ENCODE results near the gene MRPL36.

The MRPL36 gene

GRCh38 chr5:1777281-1778137 lies 22.1 kb downstream of the MRPL36 start:
- TF ChIP-seq ZFX (IDR thresholded peaks at IDR 0.05; ENCODE audit: borderline replicate concordance) (no peak), CTCF (IDR thresholded peaks at IDR 0.05) (no peak)
- no peak overlapping the region for H3K27ac ChIP-seq

DNA sequence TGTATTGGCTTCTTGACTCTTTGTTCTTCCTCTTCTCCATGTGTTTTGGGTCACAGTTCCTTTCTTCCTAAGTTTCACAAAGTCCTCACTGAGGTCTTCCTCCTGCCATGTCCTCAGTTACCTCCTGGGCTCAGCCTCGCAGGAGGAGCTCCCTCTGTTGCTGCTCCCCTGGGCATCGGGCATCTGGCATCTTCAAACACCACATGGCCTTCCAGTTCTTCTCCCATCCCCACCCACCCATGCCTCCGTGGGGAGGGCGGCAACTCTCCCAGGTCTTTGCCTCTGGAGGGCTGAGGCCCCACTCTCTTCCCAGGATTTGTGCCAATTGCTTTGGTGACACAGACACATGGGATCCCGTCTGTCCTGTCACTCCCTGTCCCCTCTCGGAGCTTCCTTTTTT lies 22.8 kb downstream of the MRPL36 start:
- H3K27ac ChIP-seq: no peak overlapping the region
- TF ChIP-seq CTCF (IDR thresholded peaks at IDR 0.05) (no peak), ZFX (IDR thresholded peaks at IDR 0.05; ENCODE audit: borderline replicate concordance) (no peak)

GRCh38 chr5:1772634-1773033 lies 27.0 kb downstream of the MRPL36 start:
- no peak for TF ChIP-seq ZFX (IDR thresholded peaks at IDR 0.05; ENCODE audit: borderline replicate concordance)
- peak; percentile 25; the same call in 1 of the 2 replicates for TF ChIP-seq CTCF (IDR thresholded peaks at IDR 0.05)
- H3K27ac ChIP-seq: no peak overlapping the region

DNA sequence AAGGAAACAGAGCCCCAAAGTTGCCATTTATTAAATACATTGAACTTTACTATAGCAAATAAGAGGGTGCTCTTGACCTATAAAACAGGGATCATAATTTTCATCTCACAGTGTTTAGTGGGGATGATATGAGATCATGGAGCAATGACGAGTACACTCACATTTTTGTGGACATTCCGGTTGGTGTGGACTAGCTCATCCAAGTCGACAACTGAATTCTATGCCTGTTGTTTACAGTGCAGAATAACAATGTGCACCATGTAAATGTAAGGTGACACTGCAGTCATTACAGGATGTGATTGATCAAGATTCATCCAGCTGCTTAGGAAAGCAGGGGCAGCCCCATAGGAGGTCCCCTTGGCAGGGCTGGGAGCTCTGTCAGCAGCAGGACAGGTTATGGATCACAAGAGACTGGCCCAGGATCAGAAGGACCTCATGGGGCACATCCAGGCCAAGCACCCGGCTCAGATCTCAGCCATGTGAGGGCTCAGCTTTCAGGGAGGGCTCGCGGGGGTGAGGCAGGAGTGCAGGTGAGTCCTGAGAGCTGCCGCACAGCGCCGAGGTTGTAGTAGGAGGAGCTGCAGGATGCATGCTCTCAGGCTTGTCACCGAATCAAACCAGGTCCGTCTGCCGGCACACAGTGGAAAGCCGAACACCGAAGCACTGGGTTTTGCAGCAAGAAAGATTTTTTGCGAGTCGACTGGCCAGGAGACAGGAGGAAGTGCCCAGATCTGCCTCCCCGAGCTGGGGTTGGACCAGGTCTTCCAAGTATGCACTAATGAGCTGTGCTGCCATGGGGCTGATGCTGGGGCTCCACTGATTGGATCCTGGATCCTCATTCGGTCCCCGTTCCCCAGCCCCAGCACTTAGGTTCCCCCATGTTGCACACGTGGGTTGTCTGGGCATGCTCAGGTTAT lies 28.2 kb downstream of the MRPL36 start:
- TF ChIP-seq ZFX (IDR thresholded peaks at IDR 0.05; ENCODE audit: borderline replicate concordance): no peak
- no peak for TF ChIP-seq CTCF (IDR thresholded peaks at IDR 0.05)
- no peak overlapping the region for H3K27ac ChIP-seq

DNA sequence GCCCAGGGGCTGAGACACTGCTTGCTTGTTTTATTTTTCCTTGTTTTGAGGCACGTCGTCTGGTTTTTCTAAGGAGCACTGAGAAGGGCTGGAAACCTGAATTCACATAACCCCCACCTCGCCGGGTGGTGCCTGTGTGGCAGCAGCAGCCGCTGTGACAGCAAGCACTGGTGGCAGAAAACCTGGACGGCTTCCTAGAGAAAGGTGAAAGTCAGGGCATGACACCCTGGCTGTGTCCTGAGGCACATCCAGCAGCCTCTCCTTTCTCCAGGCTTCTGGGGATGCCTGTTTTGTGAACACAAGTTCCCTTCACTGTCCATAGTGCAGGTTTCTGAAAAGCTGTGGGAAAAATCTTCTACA lies 29.2 kb downstream of the MRPL36 start:
- no peak overlapping the region for H3K27ac ChIP-seq
- TF ChIP-seq ZFX (IDR thresholded peaks at IDR 0.05; ENCODE audit: borderline replicate concordance): no peak
- no peak for TF ChIP-seq CTCF (IDR thresholded peaks at IDR 0.05)

DNA sequence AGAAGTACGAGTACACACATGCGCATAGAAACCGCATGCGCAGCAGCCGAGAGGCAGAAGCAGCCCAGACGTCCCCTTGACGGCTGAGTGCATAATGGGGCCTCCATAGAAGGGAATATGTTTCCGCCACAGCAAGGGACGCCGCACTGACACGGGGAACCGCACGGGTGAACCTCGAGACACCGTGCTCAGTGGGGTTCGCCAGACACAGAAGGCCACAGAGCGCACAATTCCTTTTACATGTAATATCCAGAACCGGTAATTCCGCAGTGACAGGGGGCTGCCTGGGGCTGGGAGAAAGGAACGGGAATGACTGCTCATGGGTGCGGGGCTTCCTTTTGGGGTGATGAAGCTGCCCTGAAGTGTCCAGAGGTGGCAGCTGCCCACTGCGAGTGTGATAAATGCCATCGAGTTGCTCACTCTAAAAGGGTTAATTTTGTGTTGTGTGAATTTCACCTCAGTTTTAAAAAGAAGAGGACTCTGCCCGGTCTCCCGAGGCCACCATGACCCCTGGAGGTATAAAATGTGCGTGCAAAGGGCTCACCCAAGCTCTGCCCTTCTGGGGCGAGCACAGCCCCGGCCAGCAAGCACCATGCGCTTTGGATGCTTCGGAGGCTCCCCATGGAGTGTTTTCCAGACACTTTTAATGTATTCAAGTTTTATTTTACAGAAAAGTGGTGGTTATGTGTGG lies 29.7 kb downstream of the MRPL36 start:
- TF ChIP-seq CTCF (IDR thresholded peaks at IDR 0.05): no peak
- no peak for TF ChIP-seq ZFX (IDR thresholded peaks at IDR 0.05; ENCODE audit: borderline replicate concordance)
- H3K27ac ChIP-seq: no peak overlapping the region
